Loucy (cell line): ENCODE measurements around the gene MARF1.

Experiments used
- H2AFZ ChIP-seq: fragments of 200-600 bp; sonication (generic); 2 replicates; pipeline ENCODE4 v1.6.0; 2016; ENCODE audit warnings: antibody characterized with exemption, mild to moderate bottlenecking, low read length, moderate library complexity
- H3F3A ChIP-seq: fragments of 200-600 bp; 2 replicates; pipeline ENCODE4 v1.6.0; 2016; ENCODE audit warnings: antibody characterized with exemption, low read depth, mild to moderate bottlenecking
- H3K27me3 ChIP-seq: fragments of 200-600 bp; sonication (generic); 2 replicates; pipeline ENCODE4 v1.6.1; 2014; ENCODE audit warnings: low read length, mild to moderate bottlenecking; ENCODE audit not compliant: insufficient read depth, poor library complexity, severe bottlenecking
- H3K36me3 ChIP-seq: fragments of 200-600 bp; sonication (generic); 2 replicates; pipeline ENCODE4 v1.6.1; 2016; ENCODE audit warnings: low read length; ENCODE audit not compliant: insufficient read depth
- H3K4me1 ChIP-seq: fragments of 200-600 bp; sonication (generic); 2 replicates; pipeline ENCODE4 v1.5.1; 2014; ENCODE audit warnings: low read length, mild to moderate bottlenecking; ENCODE audit not compliant: insufficient read depth, poor library complexity, severe bottlenecking
- H3K4me2 ChIP-seq: fragments of 200-600 bp; sonication (generic); 2 replicates; pipeline ENCODE4 v1.6.0; 2014; ENCODE audit warnings: antibody characterized with exemption, low read length, low read depth, mild to moderate bottlenecking; ENCODE audit not compliant: poor library complexity, severe bottlenecking
- H3K4me3 ChIP-seq: fragments of 200-600 bp; sonication (generic); 2 replicates; pipeline ENCODE4 v1.5.1; 2014; ENCODE audit warnings: low read length, mild to moderate bottlenecking, mixed read lengths; ENCODE audit not compliant: poor library complexity, severe bottlenecking
- H3K79me2 ChIP-seq: fragments of 200-600 bp; sonication (generic); 2 replicates; pipeline ENCODE4 v1.6.1; 2014; ENCODE audit warnings: low read length; ENCODE audit not compliant: insufficient read depth
- H3K9ac ChIP-seq: fragments of 200-600 bp; sonication (generic); 2 replicates; pipeline ENCODE4 v1.6.0; 2014; ENCODE audit warnings: mild to moderate bottlenecking, low read depth, low read length, moderate library complexity; ENCODE audit not compliant: poor library complexity, severe bottlenecking
- H3K9me2 ChIP-seq: fragments of 200-600 bp; sonication (generic); replicated peaks from 2 replicates; pipeline ENCODE4 v1.6.1; 2016; ENCODE audit warnings: low read depth, low read length, mixed read lengths
- H3K9me3 ChIP-seq: fragments of 200-600 bp; sonication (generic); 2 replicates; pipeline ENCODE4 v1.6.1; 2014; ENCODE audit warnings: mild to moderate bottlenecking, antibody characterized with exemption, low read length, low read depth; ENCODE audit not compliant: insufficient read depth
- H4K20me1 ChIP-seq: fragments of 200-600 bp; sonication (generic); 2 replicates; pipeline ENCODE4 v1.6.0; 2014; ENCODE audit warnings: antibody characterized with exemption, low read length, mild to moderate bottlenecking; ENCODE audit not compliant: insufficient read depth, poor library complexity, severe bottlenecking
- EZH2phosphoT487 ChIP-seq: fragments of 200-600 bp; IDR thresholded peaks from 2 replicates; pipeline ENCODE4 v1.6.1; 2018; ENCODE audit warnings: antibody characterized with exemption, mild to moderate bottlenecking, moderate library complexity, borderline replicate concordance
- TF ChIP-seq, protein P1 (sequence below): fragments of 200-600 bp; sonication (generic); conservative IDR thresholded peaks from 2 replicates; pipeline ENCODE4 v1.5.1; 2014; ENCODE audit warnings: mild to moderate bottlenecking, antibody characterized with exemption, low read length

Gene MARF1

DNA sequence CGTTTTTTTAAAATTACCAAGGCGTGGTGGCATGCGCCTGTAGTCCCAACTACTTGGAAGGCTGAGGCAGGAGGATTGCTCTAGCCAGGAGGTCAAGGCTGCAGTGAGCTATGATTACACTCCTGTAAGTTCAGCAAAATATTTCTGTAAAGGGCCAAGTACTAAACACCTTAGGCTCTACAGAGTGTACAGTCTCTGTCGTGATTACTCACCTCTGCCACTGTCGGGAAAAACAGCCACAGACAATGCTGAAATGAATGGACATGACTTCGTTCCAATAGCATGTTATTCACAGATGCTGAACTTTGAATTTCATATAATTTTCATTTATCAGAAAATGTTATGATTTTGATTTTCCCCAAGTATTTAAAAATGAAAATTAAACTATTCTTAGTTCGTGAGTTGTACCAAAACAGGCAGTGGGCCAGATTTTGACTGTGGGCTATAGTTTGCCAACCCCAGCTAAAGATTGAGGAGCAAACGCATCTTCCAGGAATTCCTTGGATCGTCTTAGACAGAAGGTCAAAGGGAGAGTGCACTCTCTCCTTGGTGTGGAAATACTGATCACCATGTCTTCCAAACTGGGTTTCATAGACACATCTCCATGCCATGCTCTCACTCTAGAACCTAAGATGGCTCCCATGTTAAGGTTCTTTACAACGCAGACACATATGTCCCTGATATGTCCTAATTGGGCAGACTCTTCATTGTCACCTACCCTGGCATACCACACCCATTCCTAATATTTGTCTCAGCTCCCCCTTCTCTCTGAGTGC lies 89.5 kb downstream of the MARF1 start:
- Histone ChIP-seq H3K27me3 (no peaks in the 10 kb centered on the region), H2AFZ (no peak overlapping the region), H3K4me3 (no peak overlapping the region), H3K9me3 (no peaks in the 10 kb centered on the region), H3K4me2 (no peak overlapping the region), H3K36me3 (no peaks in the 10 kb centered on the region), H3K4me1 (no peaks in the 10 kb centered on the region), H3F3A (no peaks in the 10 kb centered on the region), H3K9me2 (no peaks in the 10 kb centered on the region), H3K9ac (no peak overlapping the region), H4K20me1 (no peaks in the 10 kb centered on the region), H3K79me2 (no peaks in the 10 kb centered on the region)
- TF ChIP-seq, protein P1, sequence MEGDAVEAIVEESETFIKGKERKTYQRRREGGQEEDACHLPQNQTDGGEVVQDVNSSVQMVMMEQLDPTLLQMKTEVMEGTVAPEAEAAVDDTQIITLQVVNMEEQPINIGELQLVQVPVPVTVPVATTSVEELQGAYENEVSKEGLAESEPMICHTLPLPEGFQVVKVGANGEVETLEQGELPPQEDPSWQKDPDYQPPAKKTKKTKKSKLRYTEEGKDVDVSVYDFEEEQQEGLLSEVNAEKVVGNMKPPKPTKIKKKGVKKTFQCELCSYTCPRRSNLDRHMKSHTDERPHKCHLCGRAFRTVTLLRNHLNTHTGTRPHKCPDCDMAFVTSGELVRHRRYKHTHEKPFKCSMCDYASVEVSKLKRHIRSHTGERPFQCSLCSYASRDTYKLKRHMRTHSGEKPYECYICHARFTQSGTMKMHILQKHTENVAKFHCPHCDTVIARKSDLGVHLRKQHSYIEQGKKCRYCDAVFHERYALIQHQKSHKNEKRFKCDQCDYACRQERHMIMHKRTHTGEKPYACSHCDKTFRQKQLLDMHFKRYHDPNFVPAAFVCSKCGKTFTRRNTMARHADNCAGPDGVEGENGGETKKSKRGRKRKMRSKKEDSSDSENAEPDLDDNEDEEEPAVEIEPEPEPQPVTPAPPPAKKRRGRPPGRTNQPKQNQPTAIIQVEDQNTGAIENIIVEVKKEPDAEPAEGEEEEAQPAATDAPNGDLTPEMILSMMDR = no peak

GRCh38 chr16:15552507-15552906 lies 90.4 kb downstream of the MARF1 start:
- TF ChIP-seq, protein P1 = no peak
- TF ChIP-seq EZH2phosphoT487 = no peak
- Histone ChIP-seq H3K9ac (no peak overlapping the region), H3K36me3 (no peaks in the 10 kb centered on the region), H3K4me3 (no peak overlapping the region), H3F3A (no peaks in the 10 kb centered on the region), H3K4me1 (no peaks in the 10 kb centered on the region), H2AFZ (no peak overlapping the region), H3K4me2 (no peak overlapping the region), H3K27me3 (no peaks in the 10 kb centered on the region), H4K20me1 (no peaks in the 10 kb centered on the region), H3K9me2 (no peaks in the 10 kb centered on the region), H3K79me2 (no peaks in the 10 kb centered on the region), H3K9me3 (no peaks in the 10 kb centered on the region)

DNA sequence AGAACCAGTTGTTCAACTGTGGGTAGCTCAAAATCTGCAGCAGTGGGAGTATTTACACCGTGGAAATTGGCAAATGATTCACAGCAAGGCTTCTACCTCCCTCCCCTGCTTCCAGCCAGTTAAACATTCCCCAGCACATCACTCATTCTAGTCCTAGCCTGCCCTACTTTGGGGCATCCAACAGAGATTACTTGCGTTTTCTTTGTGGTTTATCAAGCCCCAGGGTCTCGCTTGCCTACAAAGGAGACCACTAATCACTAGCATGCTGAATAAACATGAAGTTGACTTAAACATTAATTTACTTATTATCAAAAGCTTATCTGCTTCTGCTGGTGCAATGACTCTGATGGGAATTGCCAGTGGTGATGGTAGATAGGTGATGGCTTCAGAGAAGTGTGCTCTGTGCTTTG lies 94.5 kb downstream of the MARF1 start:
- Histone ChIP-seq H3K9ac (no peak overlapping the region), H2AFZ (no peak overlapping the region), H3K4me2 (no peak overlapping the region), H3K79me2 (no peaks in the 10 kb centered on the region), H4K20me1 (no peaks in the 10 kb centered on the region), H3F3A (no peaks in the 10 kb centered on the region), H3K9me2 (no peaks in the 10 kb centered on the region), H3K36me3 (no peaks in the 10 kb centered on the region), H3K27me3 (no peaks in the 10 kb centered on the region), H3K4me1 (no peaks in the 10 kb centered on the region), H3K9me3 (no peaks in the 10 kb centered on the region), H3K4me3 (no peak overlapping the region)
- TF ChIP-seq, protein P1 = no peak
- TF ChIP-seq EZH2phosphoT487 = no peak
